Hepatocyte (in vitro differentiated cells): ENCODE data around the gene EGR4.

Source experiments
- CTCF ChIP-seq: fragments of 200-600 bp; sonication (generic); IDR thresholded peaks from 2 replicates; pipeline ENCODE4 v1.5.1; 2016; ENCODE audit warnings: antibody characterized with exemption, mild to moderate bottlenecking; ENCODE audit not compliant: poor library complexity
- EZH2 ChIP-seq: fragments of 200-600 bp; sonication (generic); IDR thresholded peaks from 2 replicates; pipeline ENCODE4 v1.6.1; 2016; ENCODE audit warnings: antibody characterized with exemption, mild to moderate bottlenecking, borderline replicate concordance
- EZH2phosphoT487 ChIP-seq: fragments of 200-600 bp; sonication (generic); IDR thresholded peaks from one replicate; pipeline ENCODE4 v1.6.1; 2018; ENCODE audit warnings: antibody characterized with exemption, mild to moderate bottlenecking, low read depth, moderate library complexity; ENCODE audit not compliant: unreplicated experiment, severe bottlenecking

GRCh38 chr2:73249636-73250035 is 43.7 kb downstream of the EGR4 start:
- TF ChIP-seq CTCF: no peak
- TF ChIP-seq EZH2: no peak
- no peak for TF ChIP-seq EZH2phosphoT487
